Smooth muscle cell of trachea (primary cell): Measurements from ENCODE around the gene PHOSPHO1. TPM values are rescaled to one million over a fixed set of nuclear protein-coding genes. Genes with fewer than 3 reads are reported as not detected.

Experiments used
- total RNA-seq: library from RNA; depleted of rRNA; stranded (reverse); fragments of >200 nt; gene quantifications from 2 replicates; pipeline ENCODE4 v1.2.1, GENCODE V29; 2014

PHOSPHO1 gene
- total RNA-seq = 0.15 and 0.33 TPM in 2 replicates

GRCh38 chr17:49230636-49231562, at the start of gene PHOSPHO1:
TSS of gene PHOSPHO1 (minus strand) at chr17:49230787. CDS start at chr17:49226691, 4,096 bp downstream.

GRCh38 chr17:49210158-49211029, 20.2 kb downstream of the PHOSPHO1 start, which contains the start of the genes ABI3 and GNGT2:
TSS of gene ABI3 (plus strand) at chr17:49210707. CDS start at chr17:49210725, 18 bp downstream.
TSS of gene GNGT2 (minus strand) at chr17:49210574. CDS start at chr17:49207422, 3,152 bp downstream.

Other genes starting within 250 kb of the PHOSPHO1 start
- 2.6 and 3.3 TPM in 2 replicates for gene IGF2BP1, start 233.4 kb downstream of the PHOSPHO1 start, total RNA-seq
- gene B4GALNT2, start 98.0 kb downstream of the PHOSPHO1 start, total RNA-seq = not detected in 2 replicates
- not detected in 2 replicates for gene GNGT2, start 20.2 kb downstream of the PHOSPHO1 start, total RNA-seq
- gene ABI3, start 20.1 kb downstream of the PHOSPHO1 start, total RNA-seq = 0.17 TPM in 1 of 2 replicates, not detected in the other
- 7.3 and 8.3 TPM in 2 replicates for gene ZNF652, start 131.5 kb upstream of the PHOSPHO1 start, total RNA-seq
- gene PHB1, start 184.1 kb upstream of the PHOSPHO1 start, total RNA-seq = 104 and 173 TPM in 2 replicates